K562 (cell line): ENCODE measurements around the gene ACSM6. TPM values are rescaled to one million over a fixed set of nuclear protein-coding genes. Genes with fewer than 3 reads are reported as not detected.

Experiments used
- BRD9 ChIP-seq: fragments of 450-650 bp; IDR thresholded peaks from 2 replicates; pipeline ENCODE4 v1.6.1; 2018; ENCODE audit warnings: low read depth; ENCODE audit not compliant: partially characterized antibody
- CBX1 ChIP-seq: sonication (generic); IDR thresholded peaks from 2 replicates; pipeline ENCODE4 v1.6.1; 2016; ENCODE audit warnings: antibody characterized with exemption, low read depth, mild to moderate bottlenecking
- FOXK2 ChIP-seq, 2 experiments: fragments of 450-650 bp; IDR thresholded peaks in 1 of 2; conservative IDR thresholded peaks in 1 of 2; 2 replicates each; pipeline ENCODE4 v1.6.1; 2016; ENCODE audit warnings: low read depth in 2 of 2, mild to moderate bottlenecking in 1 of 2
- JUND ChIP-seq, 2 experiments: IDR thresholded peaks; 2 replicates in 1 of 2; 3 replicates in 1 of 2; pipeline ENCODE4 v1.6.1; 2011; ENCODE audit warnings: borderline replicate concordance in 2 of 2, low read depth in 2 of 2, low read length in 2 of 2, improper control_type of control experiment in 1 of 2, missing biosample characterization in 1 of 2, missing genetic modification characterization in 1 of 2, missing genetic modification reagents in 1 of 2
- MAFF ChIP-seq: IDR thresholded peaks from 2 replicates; pipeline ENCODE4 v1.6.1; 2012; ENCODE audit warnings: low read length, improper control_type of control experiment
- MITF ChIP-seq: IDR thresholded peaks from 2 replicates; pipeline ENCODE4 v1.6.1; 2014; ENCODE audit warnings: antibody characterized with exemption
- MTA3 ChIP-seq: fragments of 450-650 bp; formaldehyde crosslinking; IDR thresholded peaks from 2 replicates; pipeline ENCODE4 v1.6.1; 2017; ENCODE audit warnings: mild to moderate bottlenecking, borderline replicate concordance
- POLR2H ChIP-seq: IDR thresholded peaks from 2 replicates; pipeline ENCODE4 v1.6.1; 2016; ENCODE audit warnings: missing genetic modification characterization, low read depth, mild to moderate bottlenecking, control low read depth, missing compliant biosample characterization, moderate library complexity
- PRDM10 ChIP-seq: fragments of 450-650 bp; IDR thresholded peaks from 2 replicates; pipeline ENCODE4 v1.6.1; 2018; ENCODE audit not compliant: partially characterized antibody
- TAF9B ChIP-seq: fragments of 450-650 bp; IDR thresholded peaks from 2 replicates; pipeline ENCODE4 v1.6.1; 2018; ENCODE audit warnings: mild to moderate bottlenecking; ENCODE audit not compliant: partially characterized antibody
- TEAD4 ChIP-seq, 2 experiments: sonication (generic) in 1 of 2; formaldehyde crosslinking in 1 of 2; IDR thresholded peaks; 2 replicates each; pipeline versions ENCODE4 v1.6.1 to v1.8.0; 2012 to 2022; ENCODE audit warnings: borderline replicate concordance in 1 of 2, inconsistent platforms in 1 of 2, low read length in 1 of 2, mild to moderate bottlenecking in 1 of 2, missing genetic modification reagents in 1 of 2
- THRB ChIP-seq: fragments of 450-650 bp; formaldehyde crosslinking; conservative IDR thresholded peaks from 2 replicates; pipeline ENCODE4 v1.4.0; 2022; ENCODE audit warnings: mild to moderate bottlenecking, missing genetic modification characterization
- ZBTB9 ChIP-seq: fragments of 450-650 bp; formaldehyde crosslinking; IDR thresholded peaks from 2 replicates; pipeline ENCODE4 v1.4.0; 2020; ENCODE audit warnings: mild to moderate bottlenecking, moderate library complexity
- ZNF175 ChIP-seq: fragments of 200-800 bp; sonication (Bioruptor generic); IDR thresholded peaks from 2 replicates; pipeline ENCODE4 v1.6.1; 2016; ENCODE audit warnings: low read depth, mild to moderate bottlenecking, missing genetic modification characterization, missing compliant biosample characterization
- ZNF551 ChIP-seq: fragments of 250-450 bp; sonication (Bioruptor Pico); IDR thresholded peaks from 2 replicates; pipeline ENCODE4 v1.5.0; 2021; ENCODE audit warnings: mild to moderate bottlenecking, moderate library complexity
- polyA plus RNA-seq, 8 experiments: library from polyadenylated mRNA; depleted of rRNA in 4 of 8; stranded (reverse) in 5 of 8; unstranded in 3 of 8; fragments of >200 nt; fragmentation: Nextera tagmentation in 2 of 8; fragmentation: Illumina TruSeq in 1 of 8; extraction: Ambion mirVana in 2 of 8; extraction: Trizol in 1 of 8; gene quantifications; 2 replicates each; pipeline versions ENCODE4 v1.2.1 to v1.2.3, GENCODE V29; 2011 to 2014; ENCODE audit warnings: inconsistent platforms in 1 of 8, missing spikeins in 1 of 8
- total RNA-seq, 7 experiments: library from RNA; depleted of rRNA in 6 of 7; stranded (reverse); fragments of >200 nt in 6 of 7; fragmentation: Illumina TruSeq in 2 of 7; extraction: Trizol in 2 of 7; gene quantifications; 2 replicates each; pipeline versions ENCODE4 v1.2.1 to v1.2.3, GENCODE V29; 2011 to 2021; ENCODE audit warnings: low replicate concordance in 1 of 7
- TF ChIP-seq, protein P1 (sequence below): fragments of 450-650 bp; IDR thresholded peaks from 2 replicates; pipeline ENCODE4 v1.6.1; 2016; ENCODE audit warnings: mild to moderate bottlenecking

Gene ACSM6
- total and polyA plus RNA-seq, 9 of the 15 experiments (the other 6 are each of a cell fraction or from before 2014, with no cell fraction given), result not detected

DNA sequence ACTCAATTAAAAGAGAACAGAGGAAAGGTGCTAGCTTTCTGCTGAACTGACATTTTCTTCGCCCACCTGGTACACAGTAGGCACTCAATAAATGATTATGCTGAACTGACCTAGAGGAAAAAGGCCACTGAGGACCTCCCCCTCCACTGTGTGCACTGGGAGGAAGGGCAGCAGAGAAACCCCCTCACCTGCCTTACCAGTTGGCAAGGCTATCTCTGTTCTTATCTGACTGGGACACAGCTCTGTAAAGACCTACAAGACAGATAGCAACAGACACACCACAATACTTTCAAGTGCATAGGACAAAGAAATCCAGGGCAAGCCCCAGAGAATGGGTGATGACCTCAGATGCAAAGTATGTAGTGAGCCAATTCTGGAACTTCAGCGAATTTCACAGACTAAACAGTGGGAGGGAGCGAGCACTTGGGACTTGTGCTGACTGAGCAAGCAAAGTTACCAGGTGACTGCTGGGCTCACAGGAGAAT is 66.4 kb downstream of the ACSM6 start (continued):
- TF ChIP-seq, protein P1, sequence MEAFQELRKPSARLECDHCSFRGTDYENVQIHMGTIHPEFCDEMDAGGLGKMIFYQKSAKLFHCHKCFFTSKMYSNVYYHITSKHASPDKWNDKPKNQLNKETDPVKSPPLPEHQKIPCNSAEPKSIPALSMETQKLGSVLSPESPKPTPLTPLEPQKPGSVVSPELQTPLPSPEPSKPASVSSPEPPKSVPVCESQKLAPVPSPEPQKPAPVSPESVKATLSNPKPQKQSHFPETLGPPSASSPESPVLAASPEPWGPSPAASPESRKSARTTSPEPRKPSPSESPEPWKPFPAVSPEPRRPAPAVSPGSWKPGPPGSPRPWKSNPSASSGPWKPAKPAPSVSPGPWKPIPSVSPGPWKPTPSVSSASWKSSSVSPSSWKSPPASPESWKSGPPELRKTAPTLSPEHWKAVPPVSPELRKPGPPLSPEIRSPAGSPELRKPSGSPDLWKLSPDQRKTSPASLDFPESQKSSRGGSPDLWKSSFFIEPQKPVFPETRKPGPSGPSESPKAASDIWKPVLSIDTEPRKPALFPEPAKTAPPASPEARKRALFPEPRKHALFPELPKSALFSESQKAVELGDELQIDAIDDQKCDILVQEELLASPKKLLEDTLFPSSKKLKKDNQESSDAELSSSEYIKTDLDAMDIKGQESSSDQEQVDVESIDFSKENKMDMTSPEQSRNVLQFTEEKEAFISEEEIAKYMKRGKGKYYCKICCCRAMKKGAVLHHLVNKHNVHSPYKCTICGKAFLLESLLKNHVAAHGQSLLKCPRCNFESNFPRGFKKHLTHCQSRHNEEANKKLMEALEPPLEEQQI, result no peak
- no peak for TF ChIP-seq FOXK2 (conservative IDR thresholded peaks at IDR 0.05 in 1 of 2, IDR thresholded peaks at IDR 0.05 in 1 of 2; ENCODE audit: low read depth in 2 of 2)
- no peak for TF ChIP-seq CBX1
- no peak for TF ChIP-seq BRD9
- TF ChIP-seq JUND (IDR thresholded peaks at IDR 0.05; ENCODE audit: borderline replicate concordance, low read depth, low read length), result peak; percentile 94
- peak; percentile 92; the same call in 2 of the 3 replicates for TF ChIP-seq JUND (tag; IDR thresholded peaks at IDR 0.05; ENCODE audit: borderline replicate concordance, low read depth, low read length)
- no peak for TF ChIP-seq ZBTB9
- no peak for TF ChIP-seq MITF
- no peak for TF ChIP-seq MTA3
- peak; percentile 1; the same call in 1 of the 2 replicates for TF ChIP-seq MAFF
- peak; percentile 59 for TF ChIP-seq TEAD4 (IDR thresholded peaks at IDR 0.05; ENCODE audit: low read length)
- TF ChIP-seq TEAD4 (CRISPR knock-in tag; IDR thresholded peaks at IDR 0.05; ENCODE audit: borderline replicate concordance), result no peak
- TF ChIP-seq THRB (CRISPR knock-in tag), result no peak
- TF ChIP-seq PRDM10, result no peak
- TF ChIP-seq ZNF175 (CRISPR knock-in tag), result no peak
- no peak for TF ChIP-seq ZNF551 (CRISPR knock-in tag)
- TF ChIP-seq TAF9B, result no peak
- no peak for TF ChIP-seq POLR2H (tag)
